GM12878 (cell line): Measurements from ENCODE around the gene NDUFS6. TPM values are rescaled to one million over a fixed set of nuclear protein-coding genes. Genes with fewer than 3 reads are reported as not detected.

ENCODE experiments used
- ATAC-seq: fragments of 200-7000 bp; cut with Tn5 transposase; 3 replicates; pipeline ENCODE4 v1.9.1; 2020; ENCODE audit warnings: mild to moderate bottlenecking, moderate library complexity
- BruUV-seq: library from RNA; stranded (reverse); fragments of 400-500 nt; replicated peaks from 2 replicates; lab custom pipeline; 2021; lab: Mats Ljungman, UMichigan
- CTCF ChIA-PET: fragments of 300-600 bp; sonication (Branson Sonifier 250); formaldehyde crosslinking; extraction: SDS; loops from one replicate; lab custom pipeline; 2021; ENCODE audit warnings: inconsistent platforms; lab: Yijun Ruan, JAX
- POLR2A ChIA-PET: fragments of 350-600 bp; formaldehyde crosslinking; extraction: SDS; loops from one replicate; lab custom pipeline; 2021; ENCODE audit warnings: inconsistent platforms; lab: Charles Lee
- RAD21 ChIA-PET: fragments of 300-600 bp; sonication (Branson Sonifier 250); formaldehyde crosslinking; loops from one replicate; lab custom pipeline; 2023; ENCODE audit warnings: antibody characterized with exemption; ENCODE audit not compliant: unreplicated experiment; lab: Charles Lee
- SMC1A ChIA-PET: fragments of 300-600 bp; sonication (Branson Sonifier 250); formaldehyde crosslinking; loops from one replicate; lab custom pipeline; 2023; ENCODE audit not compliant: unreplicated experiment, uncharacterized antibody; lab: Charles Lee
- DNase-seq: peaks from one replicate; pipeline ENCODE4 v3.0.0-alpha.2; 2011; ENCODE audit warnings: low read depth, low spot score
- FAIRE-seq: peaks from 3 replicates; lab custom pipeline; 2011; peaks lifted over from hg19 to GRCh38; lab: Jason Lieb, UNC
- H2AFZ ChIP-seq: 2 replicates; pipeline ENCODE4 v1.6.0; 2011; ENCODE audit warnings: low read depth, low read length, control low read depth; ENCODE audit not compliant: control insufficient read depth
- H3K27ac ChIP-seq: 2 replicates; pipeline ENCODE4 v1.5.1; 2011; ENCODE audit warnings: control low read depth; ENCODE audit not compliant: control insufficient read depth, insufficient read depth
- H3K27me3 ChIP-seq, 2 experiments: replicated peaks in 1 of 2; 2 replicates each; pipeline versions ENCODE4 v1.6.0 to v1.6.1; 2011; ENCODE audit warnings: low read length in 1 of 2; ENCODE audit not compliant: control insufficient read depth in 2 of 2, insufficient read depth in 2 of 2
- H3K36me3 ChIP-seq, 2 experiments: 2 replicates each; pipeline ENCODE4 v1.5.1; 2011; ENCODE audit warnings: low read length in 1 of 2; ENCODE audit not compliant: control insufficient read depth in 2 of 2, insufficient read depth in 2 of 2
- H3K4me1 ChIP-seq: 2 replicates; pipeline ENCODE4 v1.6.1; 2011; ENCODE audit warnings: mild to moderate bottlenecking, low read length, moderate library complexity, mixed read lengths; ENCODE audit not compliant: control insufficient read depth, insufficient read depth
- H3K4me2 ChIP-seq: 2 replicates; pipeline ENCODE4 v1.6.0; 2011; ENCODE audit warnings: control low read depth; ENCODE audit not compliant: control insufficient read depth, insufficient read depth
- H3K4me3 ChIP-seq: fragments of 200-600 bp; sonication (generic); 2 replicates; pipeline ENCODE4 v1.5.1; 2016
- H3K79me2 ChIP-seq: 2 replicates; pipeline ENCODE4 v1.6.0; 2011; ENCODE audit warnings: low read length; ENCODE audit not compliant: control insufficient read depth, insufficient read depth
- H3K9ac ChIP-seq: 2 replicates; pipeline ENCODE4 v1.8.0; 2011; ENCODE audit warnings: low read length, control low read depth, mixed read lengths; ENCODE audit not compliant: control insufficient read depth, insufficient read depth
- H3K9me3 ChIP-seq: replicated peaks from 3 replicates; pipeline ENCODE4 v1.5.1; 2011; ENCODE audit warnings: mild to moderate bottlenecking, low read length; ENCODE audit not compliant: control insufficient read depth, insufficient read depth
- H4K20me1 ChIP-seq: 2 replicates; pipeline ENCODE4 v1.6.0; 2011; ENCODE audit not compliant: control insufficient read depth, insufficient read depth
- EP300 ChIP-seq, 2 experiments: fragments of 150-350 bp in 1 of 2; IDR thresholded peaks; 2 replicates each; pipeline ENCODE4 v1.6.1; 2011 to 2012; ENCODE audit warnings: low read depth in 2 of 2, low read length in 2 of 2, borderline replicate concordance in 1 of 2, improper control_type of control experiment in 1 of 2, inconsistent platforms in 1 of 2; ENCODE audit not compliant: control insufficient read depth in 1 of 2
- IRF5 ChIP-seq: fragments of 450-650 bp; IDR thresholded peaks from 2 replicates; pipeline ENCODE4 v1.6.1; 2017; ENCODE audit warnings: borderline replicate concordance
- PAX5 ChIP-seq: IDR thresholded peaks from 2 replicates; pipeline ENCODE4 v1.6.1; 2011; ENCODE audit warnings: low read depth, low read length, borderline replicate concordance
- POLR2AphosphoS5 ChIP-seq: IDR thresholded peaks from 2 replicates; pipeline ENCODE4 v1.6.1; 2011; ENCODE audit warnings: mild to moderate bottlenecking, low read length, inconsistent platforms
- SIN3A ChIP-seq: IDR thresholded peaks from 2 replicates; pipeline ENCODE4 v1.6.1; 2012; ENCODE audit warnings: low read depth, low read length, improper control_type of control experiment
- SKIL ChIP-seq: fragments of 450-650 bp; IDR thresholded peaks from 2 replicates; pipeline ENCODE4 v1.6.1; 2017; ENCODE audit warnings: mild to moderate bottlenecking, low read depth, inconsistent platforms; ENCODE audit not compliant: poor library complexity, severe bottlenecking
- SMAD1 ChIP-seq: fragments of 450-650 bp; IDR thresholded peaks from 2 replicates; pipeline ENCODE4 v1.6.1; 2018; ENCODE audit warnings: mild to moderate bottlenecking, low read depth; ENCODE audit not compliant: partially characterized antibody
- WGBS: methylation state at CpG from one replicate; pipeline ENCODE4 v1.1.6; 2016; ENCODE audit warnings: low lambda C conversion rate; ENCODE audit not compliant: insufficient replicate concordance, insufficient coverage; ENCODE audit errors: missing lambda C conversion rate; 5-methylcytosine and 5-hydroxymethylcytosine counted together
- in situ Hi-C: fragments of 300-500 bp; cut with MboI; formaldehyde crosslinking; loops from 9 replicates; pipeline ENCODE4 v1.14.3; 2018; ENCODE audit warnings: mixed read lengths
- intact Hi-C: fragments of 100-400 bp; cut with micrococcal nuclease; formaldehyde crosslinking; loops from one replicate; pipeline ENCODE4 v1.14.2; 2022; ENCODE audit not compliant: unreplicated experiment
- polyA plus RNA-seq, 11 experiments: library from polyadenylated mRNA; depleted of rRNA in 4 of 11; unstranded in 6 of 11; stranded (reverse) in 5 of 11; fragments of >200 nt; fragmentation: Nextera tagmentation in 4 of 11; fragmentation: Illumina TruSeq in 1 of 11; extraction: Ambion mirVana in 4 of 11; extraction: Trizol in 1 of 11; gene quantifications; 1 replicate in 1 of 11; 2 replicates in 10 of 11; pipeline versions ENCODE4 v1.2.1 to v1.2.3, GENCODE V29; 2011 to 2016; ENCODE audit warnings: inconsistent platforms in 2 of 11, missing spikeins in 2 of 11, low read depth in 1 of 11
- total RNA-seq, 4 experiments: library from RNA; depleted of rRNA in 3 of 4; stranded (reverse); fragments of >200 nt in 3 of 4; fragmentation: Illumina TruSeq in 1 of 4; extraction: Trizol in 1 of 4; gene quantifications; 2 replicates each; pipeline versions ENCODE4 v1.2.1 to v1.2.3, GENCODE V29; 2013 to 2021

The NDUFS6 gene
- total and polyA plus RNA-seq, 10 of the 15 experiments (the other 5 are each of a cell fraction or from before 2014, with no cell fraction given) = 20.7 to 213 (median 58.3) TPM

DNA sequence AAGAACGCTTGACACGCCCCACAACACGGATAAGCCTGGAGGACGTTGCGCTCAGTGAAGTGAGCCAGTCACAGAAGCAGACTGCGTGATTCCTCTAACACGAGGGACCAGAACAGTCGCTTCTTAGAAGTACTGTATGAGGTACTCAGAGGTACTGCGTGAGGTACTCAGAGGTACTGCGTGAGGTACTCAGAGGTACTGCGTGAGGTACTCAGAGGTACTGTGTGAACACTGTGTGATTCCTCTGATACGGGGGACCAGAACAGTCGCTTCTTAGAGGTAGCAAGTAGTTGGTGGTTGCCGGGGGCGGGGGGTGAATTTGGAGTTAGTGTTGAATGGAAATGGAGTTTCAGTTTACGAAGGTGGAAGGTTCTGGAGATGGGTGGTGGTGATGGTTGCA lies 5.8 kb downstream of the NDUFS6 start:
- no peak overlapping the region for H3K27ac ChIP-seq
- no peak overlapping the region for H3K9ac ChIP-seq
- intact Hi-C loops (loop anchor here (10.0 kb wide), 1 partner anchor 72 kb away; no protein-coding TSS in a partner anchor), in situ Hi-C loops (no loop called here)
- WGBS = 85% methylated on average over 16 of the region's 16 CpGs
- no peak overlapping the region for H3K4me3 ChIP-seq
- BruUV-seq = no TSS peak
- ATAC-seq = peak; percentile 41
- ChIA-PET RAD21 (no interaction called here), CTCF (no interaction called here), SMC1A (no interaction called here), POLR2A (no interaction called here)
- H3K4me2 ChIP-seq = no peak overlapping the region
- no peak overlapping the region for H2AFZ ChIP-seq
- peaks cover 19% of the 10 kb centered on the region for H3K79me2 ChIP-seq
- FAIRE-seq = no peak
- no peaks in the 10 kb centered on the region for H3K9me3 ChIP-seq
- H3K36me3 ChIP-seq = peaks cover 26 to 32% of the 10 kb centered on the region in 2 experiments
- H3K4me1 ChIP-seq = no peaks in the 10 kb centered on the region
- no peak for DNase-seq
- no peaks in the 10 kb centered on the region for H3K27me3 ChIP-seq
- no peaks in the 10 kb centered on the region; the same call in 1 of the 2 replicates for H4K20me1 ChIP-seq
- no peak for TF ChIP-seq SIN3A
- peak; percentile 19; the same call in 1 of the 2 replicates for TF ChIP-seq POLR2AphosphoS5
- TF ChIP-seq SKIL = no peak
- no peak for TF ChIP-seq IRF5
- TF ChIP-seq SMAD1 = no peak
- no peak for TF ChIP-seq PAX5
- TF ChIP-seq EP300 (IDR thresholded peaks at IDR 0.05; ENCODE audit: borderline replicate concordance in 1 of 2, control insufficient read depth in 1 of 2, low read depth in 2 of 2, low read length in 2 of 2) = no peak
